Osteocyte (in vitro differentiated cells): ENCODE measurements around the gene SLX4IP. TPM values are rescaled to one million over a fixed set of nuclear protein-coding genes. Genes with fewer than 3 reads are reported as not detected.

Experiments
- DNase-seq: peaks from one replicate; pipeline ENCODE4 v3.0.0; 2021; ENCODE audit warnings: mixed read lengths; ENCODE audit not compliant: unreplicated experiment; ENCODE audit errors: extremely low spot score
- H3K27ac Mint-ChIP-seq: one replicate; pipeline ENCODE4 v1.8.0; 2021; ENCODE audit warnings: mild to moderate bottlenecking, mixed read lengths; ENCODE audit not compliant: unreplicated experiment
- H3K27me3 Mint-ChIP-seq: one replicate; pipeline ENCODE4 v1.8.0; 2021; ENCODE audit warnings: mixed read lengths; ENCODE audit not compliant: unreplicated experiment
- H3K36me3 Mint-ChIP-seq: one replicate; pipeline ENCODE4 v1.8.0; 2021; ENCODE audit warnings: mixed read lengths; ENCODE audit not compliant: unreplicated experiment
- H3K4me1 Mint-ChIP-seq: one replicate; pipeline ENCODE4 v1.8.0; 2021; ENCODE audit warnings: mixed read lengths; ENCODE audit not compliant: unreplicated experiment
- H3K4me3 Mint-ChIP-seq: one replicate; pipeline ENCODE4 v1.8.0; 2021; ENCODE audit warnings: mild to moderate bottlenecking, moderate library complexity, mixed read lengths; ENCODE audit not compliant: unreplicated experiment
- H3K9me3 Mint-ChIP-seq: one replicate; pipeline ENCODE4 v1.8.0; 2021; ENCODE audit warnings: mixed read lengths; ENCODE audit not compliant: unreplicated experiment
- total RNA-seq: library from RNA; stranded (reverse); gene quantifications from 2 replicates; pipeline ENCODE4 v1.2.1, GENCODE V29; 2021
- TF ChIP-seq, protein P1 (sequence below): fragments of 200-600 bp; sonication (generic); IDR thresholded peaks from 2 replicates; pipeline ENCODE4 v1.5.0; 2021; ENCODE audit warnings: antibody characterized with exemption, mild to moderate bottlenecking, moderate library complexity

The SLX4IP gene
- total RNA-seq, 1 donor from 2014 or later: 5.4 TPM

DNA sequence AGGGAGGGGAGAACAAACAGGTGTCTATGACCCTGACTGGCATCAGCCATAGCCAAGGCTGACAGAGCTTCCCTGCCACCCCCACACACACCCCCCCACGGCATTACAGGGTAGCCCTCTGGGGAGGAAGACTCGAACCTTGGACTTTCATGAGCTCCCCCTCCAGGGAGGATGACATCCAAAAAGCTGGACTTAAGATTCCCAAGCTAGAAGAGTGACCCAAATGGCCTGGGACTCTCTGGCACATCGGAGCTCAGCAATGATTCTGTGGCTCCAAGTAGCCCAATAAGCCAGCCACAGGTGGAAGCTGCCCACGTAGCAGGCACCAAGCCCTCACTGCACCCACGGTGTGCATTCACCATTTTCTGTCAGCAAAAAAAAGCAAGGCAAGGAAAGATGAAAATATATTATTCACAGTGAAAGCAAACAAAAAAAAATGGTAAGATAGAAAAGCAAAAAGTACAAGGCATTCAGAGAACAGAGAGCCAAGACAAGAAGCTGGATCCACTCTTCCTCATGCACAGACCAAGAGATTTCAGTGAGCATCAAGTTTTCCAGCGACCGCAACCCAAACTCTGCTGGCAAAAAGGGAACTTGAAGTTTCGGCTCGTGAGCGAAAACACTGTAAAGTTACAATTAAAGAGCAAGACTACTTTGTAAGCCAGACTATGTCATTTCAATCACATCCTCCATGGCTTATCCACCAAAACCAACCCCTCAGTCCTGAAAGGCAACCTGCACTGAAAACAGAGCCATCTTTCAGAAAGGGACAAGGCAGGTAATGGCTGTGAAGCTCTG is 227.8 kb downstream of the SLX4IP start:
- no peak for DNase-seq
- no peaks in the 10 kb centered on the region for H3K9me3 Mint-ChIP-seq
- TF ChIP-seq, protein P1, sequence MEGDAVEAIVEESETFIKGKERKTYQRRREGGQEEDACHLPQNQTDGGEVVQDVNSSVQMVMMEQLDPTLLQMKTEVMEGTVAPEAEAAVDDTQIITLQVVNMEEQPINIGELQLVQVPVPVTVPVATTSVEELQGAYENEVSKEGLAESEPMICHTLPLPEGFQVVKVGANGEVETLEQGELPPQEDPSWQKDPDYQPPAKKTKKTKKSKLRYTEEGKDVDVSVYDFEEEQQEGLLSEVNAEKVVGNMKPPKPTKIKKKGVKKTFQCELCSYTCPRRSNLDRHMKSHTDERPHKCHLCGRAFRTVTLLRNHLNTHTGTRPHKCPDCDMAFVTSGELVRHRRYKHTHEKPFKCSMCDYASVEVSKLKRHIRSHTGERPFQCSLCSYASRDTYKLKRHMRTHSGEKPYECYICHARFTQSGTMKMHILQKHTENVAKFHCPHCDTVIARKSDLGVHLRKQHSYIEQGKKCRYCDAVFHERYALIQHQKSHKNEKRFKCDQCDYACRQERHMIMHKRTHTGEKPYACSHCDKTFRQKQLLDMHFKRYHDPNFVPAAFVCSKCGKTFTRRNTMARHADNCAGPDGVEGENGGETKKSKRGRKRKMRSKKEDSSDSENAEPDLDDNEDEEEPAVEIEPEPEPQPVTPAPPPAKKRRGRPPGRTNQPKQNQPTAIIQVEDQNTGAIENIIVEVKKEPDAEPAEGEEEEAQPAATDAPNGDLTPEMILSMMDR: no peak
- no peaks in the 10 kb centered on the region for H3K27me3 Mint-ChIP-seq
- peaks cover 75% of the 10 kb centered on the region for H3K36me3 Mint-ChIP-seq
- no peak overlapping the region for H3K4me3 Mint-ChIP-seq
- H3K4me1 Mint-ChIP-seq: peaks cover 95% of the 10 kb centered on the region
- peak overlapping the region; percentile 89 for H3K27ac Mint-ChIP-seq

DNA sequence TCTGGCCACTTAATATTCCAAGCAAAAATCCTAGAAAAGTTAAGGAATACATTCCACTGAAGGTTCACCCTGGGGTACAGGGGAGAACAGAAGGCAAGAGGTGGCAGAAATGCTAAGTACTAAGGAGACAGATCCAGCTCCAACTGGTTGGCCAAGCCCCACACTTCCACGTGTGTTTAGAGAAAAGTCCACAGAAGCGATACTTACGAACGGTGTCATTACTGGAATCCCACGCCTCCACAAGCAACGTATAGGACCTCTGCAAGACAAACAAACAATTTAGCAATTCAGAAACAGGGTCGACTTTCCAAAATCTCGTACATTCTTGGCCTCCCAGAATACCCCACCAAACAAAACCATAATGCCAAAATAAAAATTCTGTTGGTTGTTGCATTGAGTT is 228.7 kb downstream of the SLX4IP start:
- no peaks in the 10 kb centered on the region for H3K9me3 Mint-ChIP-seq
- no peak for DNase-seq
- H3K36me3 Mint-ChIP-seq: peaks cover 73% of the 10 kb centered on the region
- H3K4me3 Mint-ChIP-seq: no peak overlapping the region
- peaks cover 95% of the 10 kb centered on the region for H3K4me1 Mint-ChIP-seq
- H3K27ac Mint-ChIP-seq: peak overlapping the region; percentile 89
- TF ChIP-seq, protein P1: no peak
- H3K27me3 Mint-ChIP-seq: no peaks in the 10 kb centered on the region

DNA sequence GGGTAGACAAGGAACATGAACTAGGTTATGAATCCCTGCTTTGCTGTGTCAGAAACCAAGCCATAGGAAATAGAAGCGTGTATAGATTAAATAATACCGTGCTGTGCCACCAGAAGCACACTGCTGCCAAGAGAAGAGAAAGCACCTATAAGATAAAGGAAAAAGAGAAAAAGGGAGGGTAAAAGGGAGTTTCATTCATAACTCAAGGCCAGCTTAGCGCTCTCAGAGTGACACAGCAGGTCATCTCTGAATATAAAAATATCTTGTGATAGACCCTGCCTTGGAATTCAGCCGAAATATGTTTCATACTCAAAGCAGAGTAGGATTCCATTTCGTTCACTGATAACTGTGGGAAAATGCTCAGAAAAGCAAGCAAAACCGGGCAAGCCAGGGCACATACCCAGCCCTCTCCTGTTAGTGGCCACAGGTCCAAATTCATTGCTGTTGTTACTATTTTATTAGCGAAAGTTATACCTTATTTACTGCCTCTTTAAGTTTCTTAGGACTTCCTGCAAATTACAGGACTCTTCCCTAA is 230.0 kb downstream of the SLX4IP start:
- H3K27me3 Mint-ChIP-seq: no peaks in the 10 kb centered on the region
- H3K27ac Mint-ChIP-seq: peak overlapping the region; percentile 89
- peaks cover 68% of the 10 kb centered on the region for H3K36me3 Mint-ChIP-seq
- DNase-seq: no peak
- H3K4me3 Mint-ChIP-seq: peak overlapping the region; percentile 34
- peaks cover 94% of the 10 kb centered on the region for H3K4me1 Mint-ChIP-seq
- TF ChIP-seq, protein P1: no peak
- no peaks in the 10 kb centered on the region for H3K9me3 Mint-ChIP-seq

DNA sequence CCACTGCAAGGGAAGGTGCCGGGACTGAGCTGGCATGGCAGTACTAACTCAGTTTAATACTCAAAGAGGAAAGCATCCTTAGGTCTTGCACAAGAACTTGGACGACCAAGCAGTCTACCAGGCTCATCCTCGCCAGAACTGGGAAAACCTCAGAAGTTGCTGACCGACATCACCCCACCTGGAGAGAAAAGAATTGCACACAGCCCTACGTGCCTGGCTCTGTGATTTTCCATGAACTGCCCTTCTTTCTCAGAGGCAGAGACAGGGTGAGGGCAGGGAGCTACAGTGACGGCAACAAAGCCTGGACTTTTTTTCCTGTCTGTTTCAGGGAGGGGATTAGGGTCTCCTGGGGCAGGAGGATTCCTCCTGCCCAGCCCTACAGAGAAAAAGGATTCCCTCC is 230.7 kb downstream of the SLX4IP start:
- Mint-ChIP-seq H3K27me3 (no peaks in the 10 kb centered on the region), H3K36me3 (peaks cover 66% of the 10 kb centered on the region), H3K27ac (peak overlapping the region; percentile 89), H3K4me1 (peaks cover 92% of the 10 kb centered on the region), H3K9me3 (no peaks in the 10 kb centered on the region), H3K4me3 (peak overlapping the region; percentile 48)
- no peak for DNase-seq
- TF ChIP-seq, protein P1: no peak
